Gastrocnemius medialis (tissue), 4 donors: Measurements from ENCODE around the gene NISCH. TPM values are rescaled to one million over a fixed set of nuclear protein-coding genes. Genes with fewer than 3 reads are reported as not detected.

Experiments used
- ATAC-seq, 2 donors: fragments of 150-250 bp; one replicate each; pipeline ENCODE4 v1.9.1; 2016
- DNase-seq, 2 donors: peaks; one replicate each; pipeline ENCODE4 v3.0.0-alpha.2; 2019
- H3K27ac ChIP-seq, 4 donors: fragments of 200-600 bp; sonication (generic); 1 replicate in 1 of 4; 2 replicates in 3 of 4; pipeline ENCODE4 v1.5.1; 2016 to 2018; ENCODE audit warnings: mild to moderate bottlenecking in 2 of 4, moderate library complexity in 1 of 4
- H3K27me3 ChIP-seq, 3 donors: fragments of 200-600 bp; sonication (generic) in 2 of 3; 1 replicate in 1 of 3; 2 replicates in 2 of 3; pipeline versions ENCODE4 v1.5.1 to v1.6.0; 2016 to 2019; ENCODE audit warnings: mild to moderate bottlenecking in 1 of 3, moderate library complexity in 1 of 3
- H3K36me3 ChIP-seq, 2 donors: fragments of 200-600 bp; sonication (generic) in 1 of 2; one replicate each; pipeline ENCODE4 v1.5.1; 2017 to 2018
- H3K4me1 ChIP-seq, 2 donors: fragments of 200-600 bp; sonication (generic) in 1 of 2; one replicate each; pipeline ENCODE4 v1.5.1; 2016 to 2017; ENCODE audit warnings: mild to moderate bottlenecking in 2 of 2
- H3K4me3 ChIP-seq, 4 donors: fragments of 200-600 bp; sonication (generic) in 3 of 4; 1 replicate in 1 of 4; 2 replicates in 3 of 4; pipeline ENCODE4 v1.5.1; 2016 to 2019; ENCODE audit warnings: mild to moderate bottlenecking in 2 of 4
- H3K9me3 ChIP-seq, 3 donors: fragments of 200-600 bp; sonication (generic) in 2 of 3; 1 replicate in 1 of 3; 2 replicates in 2 of 3; pipeline ENCODE4 v1.5.1; 2016 to 2019
- POLR2A ChIP-seq, 2 donors: fragments of 450-650 bp; IDR thresholded peaks; one replicate each; pipeline ENCODE4 v1.6.1; 2017; ENCODE audit warnings: antibody characterized with exemption in 2 of 2, mild to moderate bottlenecking in 2 of 2, moderate library complexity in 2 of 2
- in situ Hi-C, 4 donors: fragments of 200-750 bp; cut with MboI; loops; one replicate each; pipeline versions ENCODE4 v1.15.0 to v1.8.0; 2017; ENCODE audit warnings: low sequenced_read_pairs in 4 of 4
- intact Hi-C: fragments of 100-400 bp; cut with DNase I; formaldehyde crosslinking; loops from one replicate; pipeline ENCODE4 v1.15.1; 2023; ENCODE audit warnings: low total_unique reads
- total RNA-seq, 4 donors: library from RNA; depleted of rRNA; stranded (reverse); fragments of >200 nt; gene quantifications; one replicate each; pipeline versions ENCODE4 v1.1.0 to v1.2.3, GENCODE V29; 2016
- TF ChIP-seq, protein P1 (sequence below), 5 experiments: fragments of 450-650 bp in 3 of 5; fragments of 200-600 bp in 2 of 5; sonication (generic) in 2 of 5; IDR thresholded peaks in 4 of 5; conservative IDR thresholded peaks in 1 of 5; 1 replicate in 4 of 5; 2 replicates in 1 of 5; pipeline ENCODE4 v1.5.1; 2016 to 2019; ENCODE audit warnings: antibody characterized with exemption in 5 of 5, mild to moderate bottlenecking in 3 of 5, moderate library complexity in 3 of 5

Gene NISCH
- total RNA-seq, 4 donors from 2014 or later, result 19.2 to 38.3 (median 25.0) TPM

DNA sequence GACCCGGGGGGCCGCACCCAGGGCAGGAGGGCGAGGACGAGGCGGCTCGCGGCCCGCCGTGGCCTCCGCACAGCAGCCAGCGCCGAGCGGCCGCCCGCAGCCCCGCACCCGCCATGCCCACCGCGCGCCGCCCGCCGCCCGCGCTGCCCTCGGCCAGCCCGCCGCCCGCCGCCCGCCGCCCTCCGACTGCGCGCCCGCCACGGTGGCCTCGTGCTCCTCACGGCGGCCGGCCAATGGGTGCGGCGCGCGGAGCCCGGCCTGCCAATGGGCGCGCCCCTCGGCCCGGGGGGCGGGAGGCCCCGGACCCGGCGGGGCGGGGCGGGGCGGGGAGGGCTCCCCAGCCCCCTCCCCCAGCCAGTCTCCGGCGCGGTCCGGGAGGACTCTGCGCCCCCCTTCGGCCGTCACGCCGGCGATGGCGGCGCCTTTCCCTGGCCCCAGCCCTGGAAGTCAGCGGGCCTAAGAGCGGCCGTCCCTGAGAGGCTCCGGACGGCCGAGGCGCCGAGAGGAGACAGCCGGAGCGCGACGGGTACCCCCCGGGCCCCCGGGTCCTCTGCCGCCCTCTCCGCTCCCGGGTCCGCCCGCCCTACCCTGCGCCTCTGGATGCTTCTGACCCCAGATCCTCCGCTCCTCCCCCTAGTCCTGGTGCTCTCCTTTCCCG lies 78.3 kb downstream of the NISCH start, which contains the start of gene NT5DC2:
NT5DC2 (minus strand) TSS at position 235 of the 658 bp plus-strand sequence; CDS start at position 115, 120 bp downstream.
- DNase-seq (peak in 1 of 2 donors; percentile 50), ATAC-seq (peak; percentile 6 to 20)
- Histone ChIP-seq H3K27me3 (no peaks in the 10 kb centered on the region), H3K4me3 (peak within 1 kb of the TSS; percentile 62 to 71 (median 68)), H3K4me1 (peaks cover 55 to 61% of the 10 kb centered on the region in 2 donors), H3K9me3 (no peaks in the 10 kb centered on the region), H3K27ac (peak within 1 kb of the TSS; percentile 77 to 84 (median 80)), H3K36me3 (no peaks in the 10 kb centered on the region)
- in situ Hi-C loops, result no loop called here
- TF ChIP-seq, protein P1, sequence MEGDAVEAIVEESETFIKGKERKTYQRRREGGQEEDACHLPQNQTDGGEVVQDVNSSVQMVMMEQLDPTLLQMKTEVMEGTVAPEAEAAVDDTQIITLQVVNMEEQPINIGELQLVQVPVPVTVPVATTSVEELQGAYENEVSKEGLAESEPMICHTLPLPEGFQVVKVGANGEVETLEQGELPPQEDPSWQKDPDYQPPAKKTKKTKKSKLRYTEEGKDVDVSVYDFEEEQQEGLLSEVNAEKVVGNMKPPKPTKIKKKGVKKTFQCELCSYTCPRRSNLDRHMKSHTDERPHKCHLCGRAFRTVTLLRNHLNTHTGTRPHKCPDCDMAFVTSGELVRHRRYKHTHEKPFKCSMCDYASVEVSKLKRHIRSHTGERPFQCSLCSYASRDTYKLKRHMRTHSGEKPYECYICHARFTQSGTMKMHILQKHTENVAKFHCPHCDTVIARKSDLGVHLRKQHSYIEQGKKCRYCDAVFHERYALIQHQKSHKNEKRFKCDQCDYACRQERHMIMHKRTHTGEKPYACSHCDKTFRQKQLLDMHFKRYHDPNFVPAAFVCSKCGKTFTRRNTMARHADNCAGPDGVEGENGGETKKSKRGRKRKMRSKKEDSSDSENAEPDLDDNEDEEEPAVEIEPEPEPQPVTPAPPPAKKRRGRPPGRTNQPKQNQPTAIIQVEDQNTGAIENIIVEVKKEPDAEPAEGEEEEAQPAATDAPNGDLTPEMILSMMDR (IDR thresholded peaks at IDR 0.05 in 4 of 5, conservative IDR thresholded peaks at IDR 0.05 in 1 of 5), result no peak
- TF ChIP-seq POLR2A (IDR thresholded peaks at IDR 0.05), result peak; percentile 14 to 34
- intact Hi-C loops, result no loop called here

DNA sequence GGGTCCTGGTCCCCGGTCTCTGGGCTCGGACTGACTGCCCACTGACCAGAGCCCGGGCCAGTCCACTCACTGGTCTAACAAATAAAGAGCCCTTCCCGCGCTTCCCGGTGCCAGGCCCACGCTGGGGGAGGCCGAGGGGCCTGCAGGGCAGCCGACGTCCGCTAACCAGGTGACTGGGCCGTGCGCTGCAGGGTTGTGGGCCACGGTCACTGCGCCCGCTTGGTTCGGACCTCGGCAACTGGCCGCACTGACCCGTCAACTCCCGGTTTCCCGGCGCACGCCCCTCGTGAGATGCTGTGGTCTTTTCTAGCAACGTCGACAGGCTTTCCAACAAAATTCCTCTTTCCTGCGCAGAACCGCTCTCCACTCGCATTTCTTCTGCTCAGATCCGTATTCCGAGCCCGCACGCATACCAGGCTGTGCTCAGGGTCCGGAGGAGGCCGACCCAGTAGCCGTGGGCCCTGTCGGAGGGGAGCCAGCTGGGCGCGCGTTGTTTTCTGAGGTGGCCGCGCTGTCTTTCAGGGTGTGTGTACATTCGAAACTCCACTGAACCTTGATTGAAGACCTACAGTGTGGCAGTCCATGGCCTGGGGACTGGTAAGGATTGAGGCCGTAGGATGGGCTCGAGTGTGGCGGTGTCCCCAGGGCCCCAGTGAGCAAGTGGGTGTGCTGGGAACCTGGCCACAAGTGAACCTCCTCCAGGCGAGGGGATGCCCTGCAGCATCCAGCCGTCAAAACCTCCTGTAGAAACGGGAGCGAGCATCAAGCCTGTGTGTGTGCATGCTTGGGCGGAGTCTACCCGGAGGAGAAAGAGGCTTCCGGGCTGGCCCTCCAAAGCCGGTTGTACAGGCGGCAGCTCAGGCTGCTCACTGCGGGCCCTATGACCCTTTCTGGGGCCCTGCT lies 79.1 kb downstream of the NISCH start:
- ATAC-seq, result no peak
- in situ Hi-C loops, result no loop called here
- DNase-seq, result peak in 1 of 2 donors; percentile 19
- Histone ChIP-seq H3K9me3 (no peaks in the 10 kb centered on the region), H3K27ac (peak overlapping the region; percentile 76 to 84 (median 80)), H3K27me3 (no peaks in the 10 kb centered on the region), H3K36me3 (no peaks in the 10 kb centered on the region), H3K4me1 (peaks cover 59 to 65% of the 10 kb centered on the region in 2 donors), H3K4me3 (peak overlapping the region; percentile 58 to 71 (median 62))
- intact Hi-C loops, result loop anchor here (5.0 kb wide), 2 partner anchors 82 to 298 kb away; partner anchors contain the start of genes ITIH4 and TNNC1
- TF ChIP-seq POLR2A (IDR thresholded peaks at IDR 0.05), result no peak
- TF ChIP-seq, protein P1 (IDR thresholded peaks at IDR 0.05 in 4 of 5, conservative IDR thresholded peaks at IDR 0.05 in 1 of 5), result no peak

DNA sequence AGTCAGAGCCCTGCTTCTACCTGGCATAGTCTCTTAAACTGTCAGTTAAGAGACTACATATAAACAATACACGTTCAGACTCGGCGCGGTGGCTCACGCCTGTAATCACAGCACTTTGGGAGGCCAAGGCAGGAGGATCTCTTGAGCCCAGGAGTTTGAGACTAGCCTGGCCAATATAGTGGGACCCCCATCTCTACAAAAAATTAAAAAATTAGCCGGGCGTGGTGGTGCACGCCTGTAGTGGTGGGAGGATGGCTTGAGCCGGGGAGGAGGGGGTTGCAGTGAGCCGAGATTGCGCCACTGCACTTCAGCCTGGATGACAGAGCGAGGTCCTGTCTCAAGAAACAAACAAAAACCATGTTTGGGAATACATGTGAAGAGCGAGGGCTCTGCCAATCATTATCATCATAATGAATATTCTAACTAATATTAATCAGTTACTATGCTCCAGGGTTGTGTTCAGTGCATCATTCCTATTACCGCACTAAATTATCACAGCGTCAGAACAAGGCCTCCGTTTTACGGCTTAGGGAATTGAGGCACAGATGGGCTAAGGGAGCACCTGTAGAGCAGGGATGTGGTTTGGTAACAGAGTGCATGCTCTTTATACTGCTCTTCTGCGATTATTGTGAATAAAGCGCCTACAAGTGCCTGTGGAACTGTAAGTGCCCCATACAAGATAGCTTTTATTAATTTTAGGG lies 80.2 kb downstream of the NISCH start:
- peak overlapping the region; percentile 79 to 99 (median 89) for H3K27ac ChIP-seq
- peak overlapping the region in 3 of 4 donors; percentile 43 to 91 (median 78) for H3K4me3 ChIP-seq
- no peak for ATAC-seq
- in situ Hi-C loops, result no loop called here
- no peaks in the 10 kb centered on the region for H3K9me3 ChIP-seq
- H3K4me1 ChIP-seq, result peaks cover 59 to 64% of the 10 kb centered on the region in 2 donors
- peaks cover 0 to 4% of the 10 kb centered on the region in 2 donors for H3K36me3 ChIP-seq
- TF ChIP-seq, protein P1 (IDR thresholded peaks at IDR 0.05 in 4 of 5, conservative IDR thresholded peaks at IDR 0.05 in 1 of 5), result no peak
- no peak for TF ChIP-seq POLR2A (IDR thresholded peaks at IDR 0.05)
- intact Hi-C loops, result loop anchor here (1.0 to 5.0 kb wide), 6 partner anchors 43 to 297 kb away; partner anchors contain the start of genes ITIH4, PBRM1 and TNNC1
- H3K27me3 ChIP-seq, result no peaks in the 10 kb centered on the region
- peak in 1 of 2 donors; percentile 11 for DNase-seq

DNA sequence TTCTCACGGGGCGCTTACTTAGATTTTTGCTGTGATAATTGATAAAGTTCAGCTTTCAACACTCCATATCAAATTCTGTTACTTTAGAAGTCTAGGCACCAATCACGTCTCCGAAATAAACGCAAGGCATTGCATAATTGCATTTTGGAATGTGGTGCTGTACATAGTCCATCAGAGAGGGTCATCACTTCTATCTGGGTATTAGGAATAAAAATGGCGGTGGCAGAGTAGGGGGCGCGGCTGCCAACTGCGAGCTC lies 80.6 kb downstream of the NISCH start:
- Histone ChIP-seq H3K4me1 (peaks cover 59 to 61% of the 10 kb centered on the region in 2 donors), H3K27ac (peak overlapping the region; percentile 73 to 99 (median 89)), H3K36me3 (peaks cover 0 to 8% of the 10 kb centered on the region in 2 donors), H3K4me3 (peak overlapping the region in 3 of 4 donors; percentile 43 to 91 (median 78)), H3K9me3 (no peaks in the 10 kb centered on the region), H3K27me3 (no peaks in the 10 kb centered on the region)
- DNase-seq (no peak), ATAC-seq (no peak)
- intact Hi-C loops (loop anchor here (1.0 to 5.0 kb wide), 6 partner anchors 43 to 296 kb away; partner anchors contain the start of genes ITIH4, PBRM1 and TNNC1), in situ Hi-C loops (no loop called here)
- TF ChIP-seq, protein P1 (IDR thresholded peaks at IDR 0.05 in 4 of 5, conservative IDR thresholded peaks at IDR 0.05 in 1 of 5), result no peak
- no peak for TF ChIP-seq POLR2A (IDR thresholded peaks at IDR 0.05)
